CD1c-positive myeloid dendritic cell (primary cell): ENCODE results near the gene TRPC4AP.
"Not testable (repeated sequence)": the region's sequence is repeated elsewhere in the genome, so short reads cannot be mapped to it uniquely, and the experiment has no call there.

Experiments
- DNase-seq: peaks from one replicate; pipeline ENCODE4 v3.0.0-alpha.2; 2016; ENCODE audit errors: extremely low spot score

TRPC4AP gene, protein sequence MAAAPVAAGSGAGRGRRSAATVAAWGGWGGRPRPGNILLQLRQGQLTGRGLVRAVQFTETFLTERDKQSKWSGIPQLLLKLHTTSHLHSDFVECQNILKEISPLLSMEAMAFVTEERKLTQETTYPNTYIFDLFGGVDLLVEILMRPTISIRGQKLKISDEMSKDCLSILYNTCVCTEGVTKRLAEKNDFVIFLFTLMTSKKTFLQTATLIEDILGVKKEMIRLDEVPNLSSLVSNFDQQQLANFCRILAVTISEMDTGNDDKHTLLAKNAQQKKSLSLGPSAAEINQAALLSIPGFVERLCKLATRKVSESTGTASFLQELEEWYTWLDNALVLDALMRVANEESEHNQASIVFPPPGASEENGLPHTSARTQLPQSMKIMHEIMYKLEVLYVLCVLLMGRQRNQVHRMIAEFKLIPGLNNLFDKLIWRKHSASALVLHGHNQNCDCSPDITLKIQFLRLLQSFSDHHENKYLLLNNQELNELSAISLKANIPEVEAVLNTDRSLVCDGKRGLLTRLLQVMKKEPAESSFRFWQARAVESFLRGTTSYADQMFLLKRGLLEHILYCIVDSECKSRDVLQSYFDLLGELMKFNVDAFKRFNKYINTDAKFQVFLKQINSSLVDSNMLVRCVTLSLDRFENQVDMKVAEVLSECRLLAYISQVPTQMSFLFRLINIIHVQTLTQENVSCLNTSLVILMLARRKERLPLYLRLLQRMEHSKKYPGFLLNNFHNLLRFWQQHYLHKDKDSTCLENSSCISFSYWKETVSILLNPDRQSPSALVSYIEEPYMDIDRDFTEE

DNA sequence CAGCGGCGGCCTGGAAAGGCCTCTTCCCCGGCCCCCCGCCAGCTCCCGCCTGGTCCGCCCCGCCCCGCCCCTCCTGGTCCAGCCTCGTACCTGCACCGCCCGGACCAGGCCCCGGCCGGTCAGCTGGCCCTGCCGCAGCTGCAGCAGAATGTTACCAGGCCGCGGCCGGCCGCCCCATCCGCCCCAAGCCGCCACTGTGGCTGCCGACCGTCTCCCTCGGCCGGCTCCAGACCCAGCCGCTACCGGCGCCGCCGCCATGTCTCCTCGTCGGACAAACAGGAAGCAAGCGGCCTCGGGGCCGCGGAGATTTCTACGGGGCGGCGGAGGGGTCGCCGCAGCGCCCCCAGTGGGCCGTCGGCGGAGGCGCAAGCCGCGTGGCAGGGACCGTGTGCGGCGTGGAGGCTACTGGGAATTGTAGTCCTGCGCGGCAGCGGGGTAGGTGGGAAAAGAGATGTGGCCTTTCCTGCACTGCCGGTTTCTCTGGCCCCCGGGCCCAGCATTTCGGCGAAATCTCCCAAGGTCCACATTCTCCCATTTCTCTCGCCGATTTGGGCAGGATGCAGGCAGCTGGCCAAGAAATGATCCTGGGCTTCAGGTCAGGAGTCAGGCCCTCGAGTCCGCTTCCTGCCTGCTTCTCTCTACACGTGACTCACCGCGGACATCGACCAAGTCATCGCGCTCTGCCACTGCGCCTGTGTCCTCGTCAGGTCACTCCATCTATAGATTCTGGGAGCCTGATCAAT is at the start of gene TRPC4AP:
Gene TRPC4AP, minus strand, starts transcription at position 284 of the 743 bp plus-strand sequence. Its CDS starts 26 bp downstream, at position 258.
- peak; percentile 97 for DNase-seq

DNA sequence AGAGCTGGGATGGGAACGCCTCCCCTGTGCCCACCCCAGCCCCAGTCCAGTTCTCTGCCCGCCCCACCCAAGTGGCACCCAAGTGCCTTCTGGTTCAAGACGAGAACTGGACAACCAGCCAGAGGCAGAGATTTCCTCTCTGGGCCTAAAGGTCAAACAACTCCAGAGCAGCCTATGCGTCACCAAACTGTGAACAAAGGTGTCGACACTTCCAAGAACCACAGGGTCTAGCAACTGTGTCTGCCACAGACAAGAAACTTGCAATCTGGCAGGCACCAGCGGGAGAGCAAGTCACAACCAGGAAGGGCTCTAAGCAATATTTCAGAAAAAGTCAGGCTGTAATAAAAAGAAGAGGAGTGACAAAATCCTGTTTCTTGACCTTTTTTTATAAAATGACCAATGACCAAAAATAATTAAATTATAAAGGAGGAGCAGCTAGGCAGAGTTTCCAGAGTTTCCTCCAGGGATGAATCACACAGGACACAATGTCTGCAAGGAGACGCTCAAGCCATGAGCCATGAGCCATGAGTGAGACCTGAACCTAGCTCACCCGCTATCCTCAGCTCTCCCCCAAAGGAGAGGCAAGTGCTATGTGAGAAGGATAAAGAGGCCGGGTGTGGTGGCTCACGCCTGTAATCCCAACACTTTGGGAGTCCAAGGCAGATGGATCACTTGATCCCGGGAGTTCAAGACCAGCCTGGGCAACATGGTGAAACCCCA is 43.4 kb upstream of the TRPC4AP start:
- DNase-seq, result no peak

DNA sequence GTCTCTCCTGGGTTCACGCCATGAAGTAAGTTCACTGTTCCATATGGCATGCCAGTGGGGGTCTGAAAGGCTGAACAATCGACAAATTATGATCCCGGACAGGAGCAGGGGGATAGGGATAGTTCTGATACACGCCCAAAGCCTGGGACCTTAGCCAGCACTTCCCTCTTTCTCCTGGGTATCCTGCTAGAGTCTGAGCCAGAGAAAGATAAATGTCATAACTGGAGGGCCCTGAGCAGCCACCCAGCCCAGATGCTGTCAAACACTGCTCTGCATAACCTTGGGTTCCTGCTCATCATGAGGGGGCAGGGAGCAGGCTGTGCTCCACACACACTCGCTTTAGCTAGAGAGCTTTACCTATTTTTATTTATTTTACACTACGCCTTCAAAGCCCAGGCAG is 42.3 kb upstream of the TRPC4AP start:
- DNase-seq, result no peak

DNA sequence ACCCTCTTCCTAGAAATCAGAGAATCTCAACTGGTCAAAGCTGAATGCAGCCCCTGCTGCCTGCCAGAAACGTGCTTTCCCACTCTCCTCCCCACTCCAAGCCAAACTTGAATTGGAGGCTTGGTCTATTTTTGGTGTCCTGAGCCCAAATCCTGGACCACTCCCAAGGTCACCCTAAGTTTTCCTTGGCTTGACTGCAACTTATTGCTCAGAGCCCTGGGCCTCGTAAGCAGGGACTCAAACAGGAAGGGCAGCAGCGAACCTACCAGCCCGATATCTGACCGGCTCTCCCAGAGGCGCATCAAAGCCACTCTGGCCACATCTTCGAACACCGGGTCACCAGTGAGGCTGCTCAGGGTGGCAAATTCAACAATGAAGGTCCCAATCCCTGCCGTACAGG is 41.9 kb upstream of the TRPC4AP start:
- no peak for DNase-seq

DNA sequence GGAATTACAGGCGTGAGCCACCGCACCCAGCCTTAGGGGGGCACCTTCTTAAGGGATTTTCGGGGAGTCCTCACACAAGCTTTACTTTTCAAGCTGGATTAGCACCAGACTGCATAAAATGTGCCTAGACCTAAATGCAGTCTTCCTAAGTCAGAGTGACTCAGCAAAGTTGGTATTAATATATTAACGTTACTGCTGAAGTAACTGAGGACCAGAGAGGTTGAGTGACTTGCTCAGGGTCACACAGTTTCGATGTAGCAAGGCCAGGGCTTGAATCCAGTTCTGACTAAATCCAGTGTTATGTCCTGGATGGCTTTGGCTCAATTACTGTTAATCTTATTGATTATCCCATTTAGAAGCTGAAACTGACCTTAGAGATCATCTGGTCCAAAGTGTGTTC is 41.1 kb upstream of the TRPC4AP start:
- no peak for DNase-seq

DNA sequence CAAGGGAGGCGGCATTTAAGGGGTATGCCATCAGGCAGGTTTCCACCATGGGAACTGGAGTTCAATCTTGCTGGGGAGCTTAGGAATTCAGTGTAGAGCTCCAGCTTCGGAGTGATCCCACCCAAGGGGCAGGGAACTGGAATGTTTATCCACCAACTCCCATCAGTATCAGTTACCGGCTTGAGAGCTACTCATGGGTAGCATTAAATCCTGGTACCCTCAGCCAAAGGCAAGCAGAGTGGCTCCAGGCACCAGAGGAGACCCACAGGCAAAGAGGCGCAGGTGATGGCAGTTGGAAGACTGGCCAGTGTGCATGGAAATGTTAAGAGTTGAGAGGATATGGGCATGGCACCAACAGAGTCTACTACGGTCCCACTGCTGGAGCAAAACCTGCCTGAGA is 40.4 kb upstream of the TRPC4AP start:
- DNase-seq, result no peak

DNA sequence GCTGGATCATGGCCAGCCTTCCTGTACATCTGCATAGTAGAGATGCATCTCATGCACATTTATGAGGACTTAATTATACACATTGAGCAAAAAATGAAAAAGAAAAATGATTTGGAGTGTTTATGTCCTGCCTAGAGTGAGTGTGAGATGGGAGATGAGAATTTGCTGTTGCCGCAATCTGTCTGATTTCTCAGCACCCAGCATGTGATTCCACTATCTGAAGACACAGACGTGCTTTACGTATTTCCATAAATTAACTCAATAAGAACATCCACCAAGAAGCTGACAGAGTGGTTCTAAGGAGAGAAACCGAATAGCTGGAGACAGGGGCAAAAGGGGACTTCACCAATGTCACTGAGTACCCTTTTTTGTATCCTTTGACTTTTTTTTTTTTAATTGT is 39.3 kb upstream of the TRPC4AP start:
- DNase-seq, result no peak

DNA sequence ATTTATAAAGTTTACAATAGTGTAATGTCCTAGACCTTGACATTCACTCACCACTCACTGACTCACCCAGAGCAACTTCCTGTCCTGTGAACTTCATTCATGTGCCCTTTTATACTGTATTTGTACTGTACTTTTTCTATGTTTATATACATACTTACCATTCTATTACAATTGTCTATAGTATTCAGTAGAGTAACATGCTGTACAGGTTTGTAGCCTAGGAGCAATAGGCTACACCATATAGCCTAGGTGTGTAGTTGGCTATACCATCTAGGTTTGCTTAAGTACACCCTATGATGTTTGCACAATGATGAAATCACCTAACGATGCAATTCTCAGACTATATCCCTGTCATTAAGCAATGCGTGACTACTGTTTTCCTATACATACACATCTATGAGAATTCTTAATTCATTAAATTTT is 37.1 kb upstream of the TRPC4AP start:
- DNase-seq, result no peak

DNA sequence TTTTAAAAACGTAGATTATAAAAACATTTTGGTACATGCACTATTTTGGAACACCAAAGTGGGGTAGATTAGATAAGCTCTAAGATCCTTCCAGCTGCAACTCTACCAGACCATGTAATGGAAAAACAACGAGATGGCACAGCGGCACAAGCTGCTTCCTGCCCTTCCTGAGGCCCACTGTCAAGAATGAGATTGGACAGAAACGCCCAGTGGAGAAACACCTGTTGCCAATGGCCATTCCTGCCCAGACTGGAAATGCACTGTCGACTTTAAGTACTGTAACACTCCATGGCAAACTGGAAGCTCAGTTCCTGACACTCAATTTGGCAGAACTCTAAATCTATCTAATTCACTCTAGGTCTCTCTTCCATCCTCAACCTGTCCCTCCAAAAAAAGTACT is 33.1 kb upstream of the TRPC4AP start:
- DNase-seq, result no peak

DNA sequence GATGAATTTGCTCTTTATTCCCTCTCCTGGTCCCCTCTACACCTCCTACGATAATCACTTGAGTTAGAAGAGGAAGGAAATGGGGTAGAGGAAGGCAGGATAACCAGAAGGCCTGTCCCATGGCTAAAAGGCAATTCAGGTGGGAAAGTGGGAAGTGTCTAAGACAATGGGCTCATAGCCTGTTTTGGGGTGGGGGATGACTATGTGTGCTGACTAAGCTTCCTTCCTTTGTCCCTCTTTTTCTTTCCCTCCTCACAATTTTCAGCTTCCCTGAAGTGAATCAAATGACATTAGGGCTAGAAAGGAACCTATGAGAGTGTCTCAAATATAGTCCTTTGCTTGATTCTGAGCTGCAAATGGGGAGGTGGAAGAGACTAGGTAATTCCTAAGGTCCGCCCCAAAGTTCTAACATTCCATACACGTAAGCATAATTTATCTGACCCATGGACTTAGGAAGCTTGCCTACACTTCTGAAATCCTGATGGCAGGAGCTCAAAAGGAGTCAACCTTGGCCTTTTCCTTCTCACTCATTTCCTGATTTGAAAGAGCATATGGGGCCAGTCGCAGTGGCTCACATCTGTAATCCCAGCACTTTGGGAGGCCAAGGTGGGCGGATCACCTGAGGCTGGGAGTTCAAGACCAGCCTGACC is 30.3 kb upstream of the TRPC4AP start:
- DNase-seq, result no peak

DNA sequence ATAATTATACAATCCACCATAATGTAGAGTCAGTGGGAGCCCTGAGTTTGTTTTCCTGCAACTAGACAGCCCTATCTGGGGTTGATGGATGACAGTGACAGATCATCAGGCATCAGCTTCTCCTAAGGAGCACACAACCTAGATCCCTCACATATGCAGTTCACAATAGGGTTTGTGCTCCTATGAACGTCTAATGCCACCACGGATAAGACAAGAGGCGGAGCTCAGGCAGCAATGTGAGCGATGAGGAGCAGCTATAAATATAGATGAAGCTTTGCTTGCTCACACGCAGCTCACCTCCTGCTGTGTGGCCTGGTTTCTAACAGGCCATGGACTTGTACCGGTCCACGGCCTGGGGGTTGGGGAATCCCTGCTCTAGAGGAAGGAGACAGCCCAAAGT is 28.6 kb upstream of the TRPC4AP start:
- DNase-seq, result no peak

DNA sequence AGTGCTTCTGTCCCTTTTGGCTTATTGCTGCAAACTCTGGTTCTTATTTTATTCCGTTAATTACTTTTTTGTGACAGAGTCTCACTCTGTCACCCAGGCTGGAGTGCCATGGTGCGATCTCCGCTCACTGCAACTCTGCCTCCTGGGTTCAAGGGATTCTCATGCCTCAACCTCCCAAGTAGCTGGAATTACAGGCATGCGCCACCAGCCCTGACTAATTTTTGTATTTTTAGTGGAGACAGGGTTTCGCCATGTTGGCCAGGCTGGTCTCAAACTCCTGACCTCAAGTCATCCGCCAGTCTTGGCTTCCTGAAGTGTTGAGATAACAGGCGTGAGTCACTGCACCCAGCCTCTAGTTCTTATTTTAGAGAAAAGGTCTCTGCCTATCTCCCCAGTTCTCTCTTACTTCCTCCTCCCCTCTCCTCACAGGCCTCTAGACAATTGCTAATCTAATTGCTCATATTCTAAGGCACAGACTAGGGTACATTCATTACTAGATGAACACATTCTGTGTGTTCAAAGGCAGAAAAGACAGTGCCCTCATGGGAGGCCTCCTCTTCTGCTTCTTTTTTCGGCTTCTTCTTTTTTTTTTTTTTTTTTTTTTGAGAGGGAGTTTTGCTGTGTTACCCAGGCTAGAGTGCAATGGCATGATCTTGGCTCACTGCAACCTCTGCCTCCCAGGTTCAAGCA is 27.6 kb upstream of the TRPC4AP start:
- peak; percentile 58 for DNase-seq

DNA sequence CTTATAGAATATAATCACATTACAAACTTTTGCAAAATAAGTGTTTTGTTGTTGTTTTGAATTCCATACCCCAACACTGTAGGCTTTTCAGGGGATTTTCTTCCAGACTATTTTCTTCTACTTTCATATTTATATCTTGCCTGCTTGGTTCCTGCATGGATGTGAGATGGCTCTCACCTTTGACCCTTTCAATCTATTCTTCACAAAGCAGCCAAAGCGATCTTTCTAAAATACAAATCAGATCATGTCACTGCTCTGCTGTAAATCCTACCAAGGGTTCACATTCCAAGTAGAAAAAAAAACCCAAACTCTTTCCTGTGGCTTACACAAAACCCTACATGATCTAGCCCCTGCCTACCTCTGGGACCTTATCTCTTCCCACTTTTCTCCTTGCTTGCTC is 25.0 kb upstream of the TRPC4AP start:
- DNase-seq, result no peak

DNA sequence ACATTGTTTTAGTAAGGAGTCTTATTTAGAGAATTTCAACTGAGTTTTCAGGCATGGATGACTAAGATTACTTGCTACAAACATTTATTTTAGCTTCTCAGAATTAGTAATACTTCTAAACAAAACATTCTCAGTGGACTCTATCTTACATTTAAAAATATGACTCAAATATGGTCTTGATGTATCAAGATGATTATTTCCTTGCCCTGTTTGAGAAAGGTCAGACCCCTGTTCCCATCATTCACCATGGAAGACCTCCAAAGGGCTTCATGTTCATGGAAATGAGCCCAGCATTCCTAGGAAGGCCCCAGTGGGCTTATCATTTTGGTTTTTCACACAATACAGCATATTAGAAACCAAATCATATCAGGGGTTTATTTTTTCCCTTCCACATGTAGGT is 24.6 kb upstream of the TRPC4AP start:
- DNase-seq, result no peak

DNA sequence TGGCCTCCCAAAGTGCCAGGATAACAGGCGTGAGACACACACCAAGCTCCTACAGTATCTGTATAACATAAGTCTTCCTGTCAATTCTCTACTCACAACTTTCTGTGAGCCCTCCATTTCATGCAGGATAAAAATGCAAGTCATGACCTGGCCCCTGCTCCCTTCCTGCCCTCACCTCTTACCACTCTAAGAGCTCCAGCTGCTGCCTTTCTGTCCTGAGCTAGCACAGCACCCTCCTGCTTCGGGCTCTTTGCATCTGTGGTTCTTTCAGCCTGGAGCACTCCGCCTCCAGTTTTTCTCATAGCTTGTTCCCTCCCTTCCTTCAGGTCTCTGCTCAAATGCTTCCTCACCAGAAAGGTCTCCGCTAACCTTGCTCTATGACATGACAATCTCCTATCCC is 23.7 kb upstream of the TRPC4AP start:
- DNase-seq, result no peak

DNA sequence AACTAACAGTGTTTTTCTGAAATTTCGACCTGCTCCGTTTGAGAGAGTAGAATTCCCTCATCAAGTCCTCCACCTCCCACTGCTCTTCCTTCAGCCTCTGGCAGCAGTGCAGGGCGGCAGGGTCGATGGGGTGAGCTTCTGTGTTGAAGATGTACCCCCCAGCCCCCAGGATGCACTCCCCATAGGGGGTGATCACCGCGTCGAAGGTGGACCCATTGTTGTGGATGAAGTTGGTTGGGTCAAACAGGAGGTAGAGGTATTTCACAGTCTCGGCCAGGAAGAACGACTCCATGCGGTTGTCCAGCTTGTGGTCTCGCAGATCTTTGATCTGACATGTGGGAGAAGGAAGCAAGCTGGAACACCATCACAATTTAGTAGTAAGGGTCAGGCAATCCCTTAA is 23.0 kb upstream of the TRPC4AP start:
- DNase-seq, result no peak

DNA sequence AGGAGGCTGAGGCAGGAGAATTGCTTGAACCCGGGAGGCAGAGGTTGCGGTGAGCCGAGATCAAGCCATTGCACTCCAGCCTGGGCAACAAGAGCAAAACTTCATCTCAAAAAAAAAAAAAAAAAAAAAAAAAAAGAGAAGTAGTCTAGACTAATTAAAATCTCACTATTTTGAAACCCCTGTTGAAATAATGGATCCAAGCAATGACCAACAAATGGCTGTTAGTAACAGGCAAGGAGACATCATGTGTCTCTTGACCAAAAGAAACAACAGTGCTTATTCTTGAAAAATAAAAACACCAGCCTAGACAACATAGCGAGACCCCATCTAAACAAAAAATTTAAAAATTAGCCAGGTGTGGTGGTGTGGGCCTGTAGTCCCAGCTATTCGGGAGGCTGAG is 19.7 kb upstream of the TRPC4AP start:
- not testable (repeated sequence) for DNase-seq

DNA sequence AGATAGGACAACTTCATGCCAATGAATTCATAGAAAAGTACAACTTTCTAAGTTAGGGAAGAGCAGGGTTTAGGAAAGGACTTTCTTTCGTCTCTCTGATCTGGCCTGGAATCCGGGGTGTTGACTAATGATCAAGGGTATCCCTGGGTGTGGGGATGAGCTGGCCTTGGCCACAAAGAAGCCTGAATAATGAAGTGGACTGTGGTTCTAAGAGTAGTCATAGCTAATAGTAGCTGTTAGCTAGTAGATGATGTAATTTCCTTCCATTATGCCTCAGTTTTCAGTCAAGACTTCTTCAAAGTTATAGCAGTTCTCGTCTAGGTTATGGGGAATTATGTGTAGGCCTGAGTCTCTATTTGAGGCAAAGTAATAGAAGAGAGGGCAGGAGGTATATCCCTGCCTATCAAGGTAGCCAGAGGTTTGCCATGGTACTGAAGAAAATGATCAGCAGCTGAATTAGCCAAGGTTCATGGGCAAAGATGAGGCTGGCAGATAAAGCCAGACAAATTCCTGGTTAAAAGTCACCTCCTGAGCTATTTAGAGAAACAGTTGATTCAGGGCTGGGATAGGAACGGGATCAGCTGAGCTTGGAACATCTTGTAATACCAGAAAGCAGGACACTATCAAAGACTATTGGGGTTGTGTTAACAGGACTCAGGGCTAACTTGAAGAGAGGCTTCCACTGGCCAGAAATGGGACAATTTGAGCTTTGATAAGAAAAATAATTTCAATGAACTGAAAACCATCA is 18.7 kb upstream of the TRPC4AP start:
- DNase-seq, result no peak

DNA sequence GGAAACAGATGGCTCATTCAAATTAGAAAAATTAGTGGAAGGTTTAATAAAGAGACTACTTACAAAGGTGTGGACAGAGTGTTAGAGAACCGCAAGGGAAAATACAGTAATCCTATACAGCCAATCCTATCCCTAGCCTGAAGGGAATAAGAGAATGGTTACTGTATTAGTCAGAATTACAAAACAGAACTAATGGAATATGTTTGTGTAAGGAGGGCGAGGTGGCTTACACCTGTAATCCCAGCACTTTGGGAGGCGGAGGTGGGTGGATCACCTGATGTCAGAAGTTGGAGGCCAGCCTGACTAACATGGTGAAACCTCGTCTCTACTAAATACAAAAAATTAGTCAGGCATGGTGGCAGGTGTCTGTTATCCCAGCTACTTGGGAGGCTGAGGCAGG is 16.3 kb upstream of the TRPC4AP start:
- DNase-seq, result no peak

DNA sequence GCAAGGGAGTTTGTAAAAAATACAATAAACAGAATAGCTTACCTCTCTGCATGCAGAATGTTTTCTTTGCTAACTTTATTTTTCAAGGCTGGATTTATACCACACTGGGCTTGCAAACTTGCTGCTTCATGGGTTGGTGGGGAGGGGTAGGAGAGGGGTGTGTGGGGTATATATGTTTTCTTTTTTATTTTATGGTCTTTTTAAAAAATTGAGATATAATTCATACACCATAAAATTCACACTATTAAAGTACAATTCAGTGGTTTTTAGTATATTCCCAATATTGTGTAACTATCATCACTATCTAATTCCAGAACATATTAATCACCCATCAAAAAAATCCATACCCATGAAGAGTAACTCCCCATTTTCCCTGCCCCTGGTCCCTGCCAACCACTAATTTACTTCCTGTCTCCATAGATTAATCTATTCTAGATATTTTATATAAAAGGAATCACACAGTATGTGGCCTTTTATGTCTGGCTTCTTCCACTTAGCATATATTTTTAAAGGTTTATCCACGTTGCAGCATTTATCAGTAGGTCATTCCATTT is 14.3 kb upstream of the TRPC4AP start:
- DNase-seq, result no peak
